Stimulated activated naive CD8-positive, alpha-beta T cell treated with anti-CD3 and anti-CD28 coated beads, Interleukin-15, amount 100 ng/mL, for 72 hours (primary cell): ENCODE data around the gene FAM210A.
A peak's percentile ranks its signal among the peaks of the same experiment; 100 is the strongest.

Source experiments
- ATAC-seq: fragments of 150-1000 bp; cut with Tn5 transposase; 2 replicates; pipeline ENCODE4 v1.10.0; 2021; ENCODE audit warnings: mild to moderate bottlenecking, moderate library complexity
- DNase-seq, 2 donors: peaks; one replicate each; pipeline ENCODE4 v3.0.0; 2021 to 2022
- H3K27ac Mint-ChIP-seq, 2 donors: one replicate each; pipeline ENCODE4 v1.8.0; 2022; ENCODE audit warnings: mild to moderate bottlenecking in 2 of 2, mixed read lengths in 2 of 2, moderate library complexity in 2 of 2
- H3K27me3 Mint-ChIP-seq: one replicate; pipeline ENCODE4 v1.8.0; 2022; ENCODE audit warnings: mixed read lengths
- H3K4me1 Mint-ChIP-seq: one replicate; pipeline ENCODE4 v1.8.0; 2022; ENCODE audit warnings: mild to moderate bottlenecking, mixed read lengths
- H3K4me3 Mint-ChIP-seq, 2 donors: one replicate each; pipeline ENCODE4 v1.8.0; 2022; ENCODE audit warnings: mild to moderate bottlenecking in 2 of 2, mixed read lengths in 2 of 2, moderate library complexity in 1 of 2
- H3K9me3 Mint-ChIP-seq, 2 donors: one replicate each; pipeline ENCODE4 v1.8.0; 2022; ENCODE audit warnings: mixed read lengths in 2 of 2

FAM210A gene

DNA sequence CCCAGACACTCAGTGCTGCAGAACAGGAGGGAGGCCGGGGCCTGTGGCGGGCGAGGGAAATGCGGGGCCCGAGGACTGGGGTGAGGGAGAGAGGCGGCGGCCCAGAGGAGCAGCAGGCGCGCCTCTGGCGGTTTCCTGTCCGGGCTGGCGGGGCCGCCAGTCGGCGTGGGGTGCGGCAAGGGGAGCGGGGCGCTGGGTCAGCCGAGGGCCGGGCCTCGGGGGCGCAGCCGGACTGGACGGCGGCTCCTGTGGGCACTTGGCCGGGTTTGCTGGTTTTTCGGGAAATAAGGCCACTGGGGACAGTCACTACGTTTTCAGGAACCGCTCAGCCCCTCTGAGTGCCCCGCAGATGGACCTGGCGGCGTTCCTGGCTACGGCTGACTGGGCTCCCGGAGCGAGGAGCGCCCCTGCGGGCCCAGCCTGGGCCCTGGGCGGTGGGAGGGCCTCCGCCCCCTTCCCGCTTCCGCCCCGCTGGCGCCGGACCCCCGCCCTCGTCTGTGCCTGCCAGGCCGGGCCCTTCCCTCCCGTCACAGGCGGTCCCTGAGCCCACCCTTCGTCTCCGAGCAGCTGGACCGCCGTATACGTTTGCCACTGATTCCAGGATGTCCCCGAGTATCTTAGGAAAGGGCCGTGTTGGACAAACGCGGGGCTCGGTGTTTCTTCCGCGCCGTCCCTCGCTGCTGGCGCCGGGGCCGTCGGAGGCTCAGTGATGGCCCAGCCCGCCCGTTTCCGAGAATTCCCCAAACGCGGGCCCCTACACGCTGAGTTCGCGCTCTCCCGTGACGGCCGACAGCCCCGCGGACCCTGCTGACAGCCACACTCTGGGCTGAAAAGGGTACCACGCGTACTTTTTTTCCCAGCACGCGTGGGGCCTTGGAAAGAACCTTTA is 84.6 kb downstream of the FAM210A start:
- H3K4me1 Mint-ChIP-seq: no peaks in the 10 kb centered on the region
- no peak overlapping the region for H3K27ac Mint-ChIP-seq
- DNase-seq (no peak), ATAC-seq (peak; percentile 28)
- H3K4me3 Mint-ChIP-seq: no peak overlapping the region
- no peaks in the 10 kb centered on the region for H3K27me3 Mint-ChIP-seq
- H3K9me3 Mint-ChIP-seq: no peaks in the 10 kb centered on the region

DNA sequence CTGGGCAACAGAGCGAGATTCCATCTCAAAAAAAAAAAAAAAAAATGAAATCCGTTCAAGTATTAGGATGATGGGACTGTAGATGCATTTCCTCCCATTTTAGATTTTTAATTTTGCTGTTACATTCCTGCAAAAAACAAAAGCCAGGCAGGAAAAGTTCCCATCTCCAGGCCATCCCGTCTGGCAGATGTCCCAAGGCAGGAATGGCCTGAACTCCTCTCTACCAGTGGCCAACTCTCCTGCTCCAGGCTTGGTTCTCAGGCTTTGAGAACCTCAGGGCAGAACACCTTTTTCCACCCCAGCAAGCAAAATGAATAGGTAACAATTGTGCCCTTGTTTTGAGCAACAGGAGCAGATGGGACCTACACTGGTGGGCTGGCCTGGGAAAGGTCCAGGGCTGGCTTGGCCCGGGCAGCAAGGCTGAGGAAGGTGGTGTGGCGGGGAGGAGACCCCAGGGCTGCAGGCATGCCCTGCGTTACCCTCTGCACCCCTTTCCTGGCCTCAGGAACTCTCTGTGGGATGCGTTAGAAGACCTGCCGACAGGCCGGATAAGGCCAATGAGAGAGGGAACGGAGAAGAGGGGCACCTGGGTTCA is 86.0 kb downstream of the FAM210A start:
- DNase-seq: no peak
- no peaks in the 10 kb centered on the region for H3K27me3 Mint-ChIP-seq
- no peak overlapping the region for H3K27ac Mint-ChIP-seq
- ATAC-seq: no peak
- H3K4me1 Mint-ChIP-seq: no peaks in the 10 kb centered on the region
- H3K4me3 Mint-ChIP-seq: no peak overlapping the region
- H3K9me3 Mint-ChIP-seq: no peaks in the 10 kb centered on the region

DNA sequence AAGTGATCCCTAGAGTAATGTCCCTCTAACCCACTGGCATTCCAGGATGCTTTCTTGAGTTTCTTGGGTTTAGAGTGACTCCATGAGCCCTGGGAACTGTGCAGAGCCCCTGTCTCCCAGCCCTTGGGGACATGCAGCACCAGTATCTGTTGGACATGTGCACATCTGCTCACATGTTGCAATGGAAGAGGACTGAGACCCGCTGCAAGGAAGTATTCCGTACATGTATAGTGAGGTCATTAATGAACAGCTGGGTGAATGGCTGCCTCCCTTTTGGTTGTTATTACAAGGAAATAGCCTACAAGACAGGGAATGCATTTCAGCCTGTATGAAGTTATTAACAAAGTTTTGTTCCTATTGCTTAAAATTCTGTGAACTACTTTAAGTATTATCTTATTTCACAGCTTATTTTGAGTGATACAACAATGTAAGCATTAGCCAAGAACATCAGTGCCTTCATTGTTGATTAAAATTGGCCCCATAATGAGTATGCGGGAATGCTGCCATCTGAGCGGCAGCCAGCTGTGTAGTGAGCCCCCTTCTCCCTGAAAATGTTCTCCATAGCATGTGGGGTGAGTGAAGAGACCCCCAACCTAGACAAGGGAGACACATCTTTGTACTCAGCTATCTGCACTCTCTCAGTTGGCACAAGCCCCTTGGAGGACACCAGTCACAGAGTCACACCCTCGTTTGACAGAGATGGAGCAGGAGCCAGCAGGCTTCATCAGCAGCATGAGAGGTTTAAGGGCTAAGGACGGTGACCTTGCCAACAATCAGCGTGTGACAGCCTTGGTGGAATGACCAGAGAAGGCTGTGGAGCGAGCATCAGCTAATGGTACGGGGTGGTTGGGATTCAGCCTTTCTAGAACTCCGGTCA is 87.4 kb downstream of the FAM210A start:
- Mint-ChIP-seq H3K4me3 (no peak overlapping the region), H3K27ac (no peak overlapping the region), H3K9me3 (no peaks in the 10 kb centered on the region), H3K27me3 (no peaks in the 10 kb centered on the region), H3K4me1 (no peaks in the 10 kb centered on the region)
- DNase-seq (no peak), ATAC-seq (no peak)

DNA sequence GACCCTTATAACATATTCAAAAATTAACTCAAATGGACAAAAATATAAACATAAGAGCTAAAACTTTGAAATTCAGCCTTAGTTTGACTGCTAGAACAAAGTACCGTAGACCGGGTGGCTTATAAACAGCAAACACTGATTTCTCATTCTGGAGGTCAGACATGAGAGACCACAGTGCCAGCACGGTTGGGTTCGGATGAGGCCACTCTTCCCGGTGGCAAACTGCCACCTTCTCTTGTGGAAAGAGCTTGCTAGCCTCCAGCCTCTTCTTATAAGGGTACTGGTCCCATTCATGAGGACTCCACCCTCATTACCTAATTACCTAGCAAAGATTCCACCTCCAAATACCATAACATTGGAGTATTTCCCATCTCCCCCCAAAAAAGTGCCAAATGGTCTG is 91.3 kb downstream of the FAM210A start:
- no peaks in the 10 kb centered on the region for H3K27me3 Mint-ChIP-seq
- H3K4me3 Mint-ChIP-seq: no peak overlapping the region
- ATAC-seq: no peak

DNA sequence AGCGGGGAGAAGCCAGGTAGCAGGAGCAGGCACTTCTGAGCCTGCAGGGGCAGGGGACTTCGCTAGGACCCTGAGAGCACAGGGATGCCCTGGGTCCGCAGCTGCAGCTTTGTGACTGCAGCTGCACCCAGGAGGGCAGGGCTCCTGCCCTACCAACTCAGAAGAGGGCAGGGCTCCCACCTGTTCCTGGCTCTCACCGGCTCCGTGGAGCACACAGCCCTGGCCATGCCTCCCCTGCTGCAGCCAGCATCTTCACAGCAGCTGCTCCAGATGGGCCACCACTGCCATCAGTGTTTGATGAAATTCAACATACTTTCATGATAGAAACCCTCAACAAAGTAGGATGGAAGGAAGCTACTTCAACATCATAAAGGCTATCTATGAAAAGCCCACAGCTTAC is 92.7 kb downstream of the FAM210A start:
- H3K4me1 Mint-ChIP-seq: peaks cover 14% of the 10 kb centered on the region
- no peaks in the 10 kb centered on the region for H3K9me3 Mint-ChIP-seq
- no peak for ATAC-seq

More for the DNA sequence above, 91.3 kb downstream of the FAM210A start:
- Mint-ChIP-seq H3K9me3 (no peaks in the 10 kb centered on the region), H3K27ac (no peak overlapping the region), H3K4me1 (peaks cover 3% of the 10 kb centered on the region)
- no peak for DNase-seq

DNA sequence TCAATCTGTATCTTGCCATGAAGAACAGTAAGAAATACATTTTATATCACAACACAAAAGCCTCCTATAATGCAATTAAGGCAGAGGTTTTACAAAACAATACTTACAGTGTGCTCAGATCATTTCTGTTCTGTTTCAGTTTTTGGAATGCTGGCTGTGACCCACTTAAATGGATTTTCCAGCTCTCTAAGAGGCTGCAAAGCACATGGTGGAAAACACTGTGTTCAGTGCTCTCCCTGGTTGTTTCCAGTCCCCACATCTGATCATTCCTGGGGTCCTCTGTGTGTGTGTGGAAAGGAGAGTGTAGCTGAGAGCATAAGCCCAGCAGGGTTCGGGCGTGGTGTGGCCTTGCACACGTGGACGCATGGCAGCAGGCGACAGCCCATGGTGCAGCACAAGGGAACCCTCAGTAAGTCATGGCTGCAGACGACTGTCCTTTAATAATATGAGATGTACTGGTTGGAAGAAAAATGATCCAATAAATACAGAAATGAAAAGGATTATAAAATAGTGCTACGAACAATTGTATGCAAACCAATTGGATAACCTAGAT is 95.6 kb downstream of the FAM210A start:
- Mint-ChIP-seq H3K27me3 (no peaks in the 10 kb centered on the region), H3K4me1 (peaks cover 42% of the 10 kb centered on the region), H3K27ac (no peak overlapping the region), H3K9me3 (no peaks in the 10 kb centered on the region), H3K4me3 (no peak overlapping the region)
- DNase-seq (no peak), ATAC-seq (no peak)

More for the DNA sequence above, 92.7 kb downstream of the FAM210A start:
- no peak overlapping the region for H3K27ac Mint-ChIP-seq
- H3K4me3 Mint-ChIP-seq: no peak overlapping the region
- no peak for DNase-seq
- no peaks in the 10 kb centered on the region for H3K27me3 Mint-ChIP-seq

DNA sequence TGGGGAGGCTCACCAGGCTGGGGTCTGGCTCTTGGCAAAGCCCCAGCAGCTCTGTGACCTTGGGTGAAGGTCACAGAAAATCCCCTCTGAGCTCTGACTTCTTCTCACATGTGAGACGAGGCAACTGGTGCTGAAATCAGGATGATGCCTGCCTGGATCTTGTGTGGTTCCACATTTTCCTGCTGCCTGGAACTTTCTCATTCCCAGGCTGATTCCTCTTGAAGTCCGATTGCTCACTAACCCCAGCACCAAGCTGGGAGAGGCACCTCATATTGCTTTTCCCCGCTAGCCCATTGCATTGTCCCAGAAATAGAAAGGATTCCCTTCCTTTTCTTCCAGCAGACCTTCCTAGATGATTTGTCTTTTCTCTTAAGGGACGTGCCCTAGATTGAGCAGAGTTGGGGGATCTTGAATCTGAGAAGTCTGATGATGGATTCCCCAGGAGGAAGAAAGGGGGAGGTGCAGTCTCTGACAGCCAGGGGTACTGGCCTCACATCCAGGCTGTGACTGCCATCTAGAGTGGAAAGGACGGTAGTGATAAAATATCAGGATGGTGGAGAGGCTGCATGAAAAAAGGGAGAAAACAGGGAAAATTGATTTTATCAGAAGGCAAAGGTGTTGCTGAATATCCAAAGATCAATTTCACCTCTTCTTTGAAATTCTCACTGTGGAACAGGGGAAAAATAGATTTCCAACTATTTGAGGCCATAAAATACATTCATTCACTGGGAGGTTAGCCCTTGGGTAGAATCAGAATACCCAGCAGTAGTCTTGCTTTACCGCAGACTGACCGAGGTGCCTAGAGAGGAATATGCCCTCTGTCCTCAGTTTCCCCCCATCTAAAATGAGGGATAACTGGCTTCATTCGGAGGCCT is 96.3 kb downstream of the FAM210A start:
- Mint-ChIP-seq H3K27me3 (no peaks in the 10 kb centered on the region), H3K9me3 (no peaks in the 10 kb centered on the region), H3K4me3 (no peak overlapping the region), H3K4me1 (peaks cover 46% of the 10 kb centered on the region), H3K27ac (no peak overlapping the region)
- DNase-seq (peak; percentile 48 to 62), ATAC-seq (peak; percentile 92)

DNA sequence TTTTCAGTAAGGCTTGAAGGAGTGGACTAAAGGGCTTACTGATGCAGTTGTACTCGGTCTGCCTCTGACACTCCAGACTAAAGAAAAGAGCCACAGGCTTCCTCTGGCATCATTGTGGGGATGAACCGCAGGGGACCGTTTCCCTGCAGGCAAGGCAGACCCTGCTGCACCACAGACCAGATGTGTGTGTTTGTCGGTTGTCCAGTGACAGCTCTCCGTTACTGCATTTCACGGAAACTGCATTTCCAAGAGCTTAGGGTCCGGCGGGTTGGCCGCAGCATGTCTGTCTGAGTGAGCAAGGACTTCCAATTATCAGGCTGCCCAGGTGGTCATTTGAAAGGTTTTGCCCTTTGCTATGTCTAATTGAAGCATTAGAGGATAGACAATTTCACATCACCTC is 98.1 kb downstream of the FAM210A start:
- no peak for DNase-seq
- no peak for ATAC-seq
- peaks cover 51% of the 10 kb centered on the region for H3K4me1 Mint-ChIP-seq

DNA sequence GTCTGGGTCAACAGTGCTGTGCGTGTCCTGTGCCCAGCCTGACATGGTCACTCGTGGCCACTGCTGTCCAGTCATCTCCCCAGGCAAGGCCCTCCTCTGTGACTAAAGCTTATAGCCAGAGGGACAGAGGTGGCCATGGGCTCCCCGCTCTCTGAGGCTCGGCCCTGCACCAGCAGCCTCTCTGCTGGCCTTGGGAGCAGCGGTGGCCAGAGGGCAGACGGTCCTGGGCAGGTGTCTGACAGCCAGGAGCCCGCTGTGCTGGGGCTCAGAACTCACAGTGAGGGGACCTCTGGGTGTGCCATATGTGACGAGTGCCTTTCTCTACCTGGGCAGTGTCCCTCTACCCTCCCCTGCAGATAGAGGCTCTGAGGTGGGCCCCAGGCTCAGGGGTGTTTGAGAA is 98.7 kb downstream of the FAM210A start:
- DNase-seq (no peak), ATAC-seq (no peak)
- Mint-ChIP-seq H3K4me1 (peaks cover 51% of the 10 kb centered on the region), H3K4me3 (no peak overlapping the region), H3K9me3 (no peaks in the 10 kb centered on the region), H3K27ac (no peak overlapping the region), H3K27me3 (no peaks in the 10 kb centered on the region)

More for the DNA sequence above, 98.1 kb downstream of the FAM210A start:
- Mint-ChIP-seq H3K9me3 (no peaks in the 10 kb centered on the region), H3K27ac (no peak overlapping the region), H3K4me3 (no peak overlapping the region), H3K27me3 (no peaks in the 10 kb centered on the region)

DNA sequence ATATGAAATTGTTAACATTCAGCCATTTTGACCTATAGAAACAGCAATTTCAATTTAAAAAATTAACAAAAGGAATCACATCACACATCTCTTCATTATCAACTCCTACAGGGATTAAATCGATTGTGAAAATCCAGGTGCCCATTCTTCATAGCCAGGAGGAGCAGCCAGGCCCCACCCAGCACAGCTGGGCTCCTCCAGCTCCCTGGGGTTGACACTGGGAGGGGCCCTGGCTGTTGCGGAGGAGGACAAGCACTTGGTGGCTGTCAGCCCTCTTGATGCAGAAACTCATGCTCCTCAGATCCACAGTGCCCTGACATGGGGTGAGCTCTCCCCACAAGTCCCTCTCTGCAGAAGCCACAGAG is 99.8 kb downstream of the FAM210A start:
- H3K4me1 Mint-ChIP-seq: peaks cover 51% of the 10 kb centered on the region
- ATAC-seq (no peak), DNase-seq (no peak)
- H3K9me3 Mint-ChIP-seq: no peaks in the 10 kb centered on the region
- H3K27me3 Mint-ChIP-seq: no peaks in the 10 kb centered on the region
- no peak overlapping the region for H3K27ac Mint-ChIP-seq
- no peak overlapping the region for H3K4me3 Mint-ChIP-seq

DNA sequence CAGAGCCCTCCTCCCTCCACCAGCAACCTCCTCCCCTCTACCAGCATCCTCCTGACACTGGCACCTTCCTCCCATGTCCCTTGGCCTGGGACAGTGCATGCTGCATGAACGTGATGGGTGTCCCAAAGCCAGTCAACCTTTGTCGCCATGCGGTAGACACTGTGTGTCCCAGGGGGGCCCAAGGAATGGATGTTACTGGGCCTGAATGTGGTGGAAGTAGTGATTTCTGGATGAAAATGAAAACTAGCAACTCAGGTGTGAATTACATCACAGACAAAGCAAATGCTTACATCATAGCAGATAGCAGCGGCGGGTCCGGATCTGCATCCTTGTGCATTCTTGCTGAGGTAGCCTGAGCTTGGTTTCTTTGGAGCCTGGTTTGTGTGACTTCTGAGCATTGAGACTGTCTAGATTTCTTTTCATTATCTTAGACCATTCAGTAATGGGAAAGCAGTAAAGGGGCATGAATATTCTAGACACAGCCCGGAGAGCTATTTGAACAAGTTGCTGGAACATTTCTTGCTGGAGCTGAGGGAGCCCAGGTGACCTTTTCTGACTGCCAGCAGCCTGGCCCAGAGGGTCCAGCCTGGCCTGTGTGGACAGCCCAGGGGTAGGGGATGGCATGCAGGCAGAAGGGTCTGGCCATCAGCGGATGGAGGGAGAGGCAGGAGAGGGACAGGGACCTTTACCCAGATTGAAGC is 100.4 kb downstream of the FAM210A start:
- Mint-ChIP-seq H3K9me3 (no peaks in the 10 kb centered on the region), H3K4me3 (no peak overlapping the region), H3K27me3 (no peaks in the 10 kb centered on the region), H3K27ac (peak overlapping the region in 1 of 2 donors; percentile 71), H3K4me1 (peaks cover 51% of the 10 kb centered on the region)
- no peak for ATAC-seq
- DNase-seq: no peak

DNA sequence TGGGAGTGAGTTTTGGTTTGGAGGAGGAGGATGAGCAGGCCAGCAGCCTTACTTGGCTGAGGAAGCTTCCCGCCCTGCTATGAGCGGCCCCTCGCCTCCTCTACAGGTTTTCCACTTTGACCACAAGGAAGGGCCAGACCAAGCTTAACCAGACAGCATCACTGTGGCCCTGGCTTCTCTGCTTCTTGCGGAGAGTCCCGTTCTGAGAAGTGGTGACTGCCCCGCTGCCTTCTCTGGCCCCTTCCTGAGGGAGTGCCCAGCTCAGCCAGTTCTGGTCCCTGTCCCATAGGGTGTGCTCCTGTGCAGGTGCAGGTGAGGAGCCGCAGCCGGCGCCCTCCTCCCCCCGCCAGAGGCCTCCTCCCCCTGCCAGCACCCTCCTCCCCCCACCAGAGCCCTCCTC is 101.0 kb downstream of the FAM210A start:
- peak; percentile 31 for ATAC-seq
- Mint-ChIP-seq H3K27me3 (no peaks in the 10 kb centered on the region), H3K4me1 (peaks cover 54% of the 10 kb centered on the region), H3K27ac (peak overlapping the region in 1 of 2 donors; percentile 84), H3K4me3 (no peak overlapping the region), H3K9me3 (no peaks in the 10 kb centered on the region)
- no peak for DNase-seq

DNA sequence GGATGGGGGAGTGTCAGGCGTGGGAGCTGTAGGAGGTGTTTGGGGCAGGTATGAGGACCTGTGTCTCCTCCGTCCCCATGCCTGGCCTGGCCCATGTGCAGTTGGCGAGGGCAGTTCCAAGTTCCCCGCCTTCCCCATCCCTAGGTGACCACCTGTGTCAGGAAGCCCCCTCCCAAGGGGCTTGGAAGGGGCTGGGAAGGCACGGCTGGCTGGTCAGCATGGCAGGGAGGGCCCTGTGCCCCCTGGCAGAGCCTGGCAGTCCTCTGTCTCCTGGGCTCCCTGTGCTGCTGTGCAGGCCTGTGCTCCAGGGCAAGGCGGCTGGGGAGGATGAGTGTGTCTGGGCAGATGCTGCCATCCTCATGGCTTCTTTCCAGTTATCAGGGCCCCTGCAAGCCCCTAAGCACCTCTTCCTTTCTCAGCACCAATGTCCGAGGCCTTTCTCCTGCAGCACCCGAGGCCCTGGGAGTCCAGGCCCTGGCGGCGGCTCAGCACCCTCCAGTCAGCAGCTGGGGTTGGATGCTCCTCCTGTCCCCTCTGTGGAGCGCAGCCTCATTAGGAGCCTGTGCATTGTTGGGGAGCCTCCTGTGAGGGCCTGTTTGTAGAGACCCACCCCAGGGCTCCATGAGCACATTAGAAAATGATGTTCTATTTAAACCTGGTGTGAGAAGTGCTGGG is 101.7 kb downstream of the FAM210A start:
- no peak overlapping the region for H3K4me3 Mint-ChIP-seq
- H3K27ac Mint-ChIP-seq: no peak overlapping the region
- H3K9me3 Mint-ChIP-seq: no peaks in the 10 kb centered on the region
- H3K27me3 Mint-ChIP-seq: no peaks in the 10 kb centered on the region
- ATAC-seq: no peak
- no peak for DNase-seq
- peaks cover 51% of the 10 kb centered on the region for H3K4me1 Mint-ChIP-seq

DNA sequence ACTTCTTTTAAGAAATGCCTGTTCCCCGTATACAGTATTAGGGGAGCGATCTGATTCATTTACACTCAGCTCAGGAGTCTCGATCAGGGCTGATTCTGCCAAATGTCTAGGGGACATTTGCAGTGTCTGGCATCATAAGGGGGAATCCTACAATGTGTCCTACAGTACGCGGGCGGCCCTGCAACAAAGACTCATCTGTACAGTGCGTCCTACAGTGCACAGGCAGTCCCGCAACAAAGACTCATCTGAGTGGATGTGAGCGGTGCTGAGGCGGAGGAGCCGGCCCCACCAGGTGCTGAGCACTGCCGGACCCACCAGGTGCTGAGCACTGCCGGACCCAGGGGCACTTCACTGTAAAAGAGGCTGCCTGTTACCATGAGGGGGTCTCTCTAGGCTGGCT is 102.5 kb downstream of the FAM210A start:
- Mint-ChIP-seq H3K4me3 (no peak overlapping the region), H3K9me3 (no peaks in the 10 kb centered on the region), H3K4me1 (peaks cover 48% of the 10 kb centered on the region), H3K27me3 (no peaks in the 10 kb centered on the region), H3K27ac (peak overlapping the region; percentile 38 to 59)
- ATAC-seq (no peak), DNase-seq (no peak)
